HepG2 (cell line): ENCODE results near the gene LGALS3.

Source experiments
- CBX2 ChIP-seq, 2 experiments: fragments of 200-600 bp in 1 of 2; sonication (generic); formaldehyde crosslinking in 1 of 2; IDR thresholded peaks; 2 replicates each; pipeline versions ENCODE4 v1.7.0 to v1.8.1; 2018 to 2022; ENCODE audit warnings: low read depth in 2 of 2, low read length in 1 of 2, mild to moderate bottlenecking in 1 of 2, missing genetic modification reagents in 1 of 2
- CENPT ChIP-seq: sonication (generic); formaldehyde crosslinking; IDR thresholded peaks from 2 replicates; pipeline ENCODE4 v1.8.0; 2022; ENCODE audit warnings: low read depth, mild to moderate bottlenecking, moderate library complexity, missing genetic modification reagents
- EZH2 ChIP-seq: conservative IDR thresholded peaks from 2 replicates; pipeline ENCODE4 v1.6.1; 2012; ENCODE audit warnings: mild to moderate bottlenecking, low read depth, low read length, moderate library complexity
- KLF16 ChIP-seq, 2 experiments: sonication (generic) in 1 of 2; formaldehyde crosslinking in 1 of 2; IDR thresholded peaks; 2 replicates each; pipeline versions ENCODE4 v1.6.1 to v1.8.0; 2016 to 2023; ENCODE audit warnings: missing genetic modification reagents in 2 of 2, missing compliant biosample characterization in 1 of 2
- ZFX ChIP-seq: sonication (generic); formaldehyde crosslinking; IDR thresholded peaks from 2 replicates; pipeline ENCODE4 v1.4.0; 2020; ENCODE audit warnings: mild to moderate bottlenecking, low read depth, missing genetic modification reagents, moderate library complexity
- ZNF451 ChIP-seq: sonication (generic); formaldehyde crosslinking; IDR thresholded peaks from 2 replicates; pipeline ENCODE4 v1.5.0; 2020; ENCODE audit warnings: mild to moderate bottlenecking, missing genetic modification reagents
- TF ChIP-seq, protein P1 (sequence below): sonication (generic); formaldehyde crosslinking; IDR thresholded peaks from 2 replicates; pipeline ENCODE4 v1.4.0; 2020; ENCODE audit warnings: missing genetic modification reagents, borderline replicate concordance

DNA sequence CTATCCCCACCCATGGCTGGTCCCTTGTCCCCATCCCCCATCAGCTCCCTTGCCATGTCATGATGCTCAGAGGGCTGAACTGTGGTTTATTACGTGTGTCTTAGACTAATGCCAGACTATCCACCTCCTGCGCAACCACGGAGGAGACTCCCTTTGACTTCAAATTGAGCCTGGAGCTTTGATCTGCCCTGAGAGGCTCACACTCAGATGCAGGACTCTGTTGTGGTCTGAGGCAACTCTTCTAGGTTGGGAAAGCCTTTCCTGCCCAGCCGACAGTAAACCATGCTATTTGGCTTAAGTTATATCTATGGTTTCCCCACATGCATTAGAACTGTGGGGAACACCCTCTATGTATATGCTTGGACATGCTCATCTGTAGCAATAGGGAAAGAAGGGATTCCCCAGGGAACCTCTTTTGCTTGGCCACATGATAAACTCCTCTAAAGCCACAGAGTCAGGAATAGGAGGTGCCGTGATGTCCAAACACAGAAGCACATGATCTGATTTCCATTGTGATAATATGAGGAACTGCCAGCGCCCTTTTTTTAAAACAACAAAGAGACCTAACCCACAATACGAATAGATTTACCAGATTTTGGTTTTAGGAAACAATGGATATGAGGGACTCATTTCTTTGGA is 11.1 kb upstream of the LGALS3 start:
- TF ChIP-seq CBX2 (IDR thresholded peaks at IDR 0.05; ENCODE audit: low read depth, low read length) (no peak), CBX2 (CRISPR knock-in tag; IDR thresholded peaks at IDR 0.05; ENCODE audit: low read depth) (no peak), ZFX (no peak), ZNF451 (CRISPR knock-in tag) (no peak), KLF16 (CRISPR knock-in tag; IDR thresholded peaks at IDR 0.05) (no peak), EZH2 (no peak), CENPT (no peak)
- TF ChIP-seq, protein P1, sequence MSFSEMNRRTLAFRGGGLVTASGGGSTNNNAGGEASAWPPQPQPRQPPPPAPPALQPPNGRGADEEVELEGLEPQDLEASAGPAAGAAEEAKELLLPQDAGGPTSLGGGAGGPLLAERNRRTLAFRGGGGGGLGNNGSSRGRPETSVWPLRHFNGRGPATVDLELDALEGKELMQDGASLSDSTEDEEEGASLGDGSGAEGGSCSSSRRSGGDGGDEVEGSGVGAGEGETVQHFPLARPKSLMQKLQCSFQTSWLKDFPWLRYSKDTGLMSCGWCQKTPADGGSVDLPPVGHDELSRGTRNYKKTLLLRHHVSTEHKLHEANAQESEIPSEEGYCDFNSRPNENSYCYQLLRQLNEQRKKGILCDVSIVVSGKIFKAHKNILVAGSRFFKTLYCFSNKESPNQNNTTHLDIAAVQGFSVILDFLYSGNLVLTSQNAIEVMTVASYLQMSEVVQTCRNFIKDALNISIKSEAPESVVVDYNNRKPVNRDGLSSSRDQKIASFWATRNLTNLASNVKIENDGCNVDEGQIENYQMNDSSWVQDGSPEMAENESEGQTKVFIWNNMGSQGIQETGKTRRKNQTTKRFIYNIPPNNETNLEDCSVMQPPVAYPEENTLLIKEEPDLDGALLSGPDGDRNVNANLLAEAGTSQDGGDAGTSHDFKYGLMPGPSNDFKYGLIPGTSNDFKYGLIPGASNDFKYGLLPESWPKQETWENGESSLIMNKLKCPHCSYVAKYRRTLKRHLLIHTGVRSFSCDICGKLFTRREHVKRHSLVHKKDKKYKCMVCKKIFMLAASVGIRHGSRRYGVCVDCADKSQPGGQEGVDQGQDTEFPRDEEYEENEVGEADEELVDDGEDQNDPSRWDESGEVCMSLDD = no peak
